ENCODE results near the gene FAM72A.

DNA sequence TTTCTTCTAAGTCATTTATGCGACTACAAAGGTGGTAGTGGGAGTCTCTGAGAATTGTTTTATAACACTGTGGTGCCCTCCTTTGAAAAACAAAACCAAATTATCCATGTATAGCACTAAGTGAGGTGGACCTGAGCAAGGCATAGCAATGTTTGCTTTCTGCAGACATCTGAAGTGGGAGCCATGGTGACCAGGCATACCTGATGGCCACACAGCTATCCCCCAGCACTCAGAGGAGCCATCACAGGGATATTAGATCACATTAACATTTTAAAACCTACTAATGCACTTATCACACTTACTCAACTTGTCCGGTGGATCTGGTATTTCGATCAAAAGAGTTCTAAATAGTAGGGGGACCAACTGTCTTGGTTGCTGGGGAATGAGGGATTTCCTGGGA lies 60.6 kb downstream of the FAM72A start:
- TF ChIP-seq EZH2 (optimal IDR thresholded peaks at IDR 0.05; ENCODE audit: low read depth, low read length): no peak
- TF ChIP-seq, protein P1, sequence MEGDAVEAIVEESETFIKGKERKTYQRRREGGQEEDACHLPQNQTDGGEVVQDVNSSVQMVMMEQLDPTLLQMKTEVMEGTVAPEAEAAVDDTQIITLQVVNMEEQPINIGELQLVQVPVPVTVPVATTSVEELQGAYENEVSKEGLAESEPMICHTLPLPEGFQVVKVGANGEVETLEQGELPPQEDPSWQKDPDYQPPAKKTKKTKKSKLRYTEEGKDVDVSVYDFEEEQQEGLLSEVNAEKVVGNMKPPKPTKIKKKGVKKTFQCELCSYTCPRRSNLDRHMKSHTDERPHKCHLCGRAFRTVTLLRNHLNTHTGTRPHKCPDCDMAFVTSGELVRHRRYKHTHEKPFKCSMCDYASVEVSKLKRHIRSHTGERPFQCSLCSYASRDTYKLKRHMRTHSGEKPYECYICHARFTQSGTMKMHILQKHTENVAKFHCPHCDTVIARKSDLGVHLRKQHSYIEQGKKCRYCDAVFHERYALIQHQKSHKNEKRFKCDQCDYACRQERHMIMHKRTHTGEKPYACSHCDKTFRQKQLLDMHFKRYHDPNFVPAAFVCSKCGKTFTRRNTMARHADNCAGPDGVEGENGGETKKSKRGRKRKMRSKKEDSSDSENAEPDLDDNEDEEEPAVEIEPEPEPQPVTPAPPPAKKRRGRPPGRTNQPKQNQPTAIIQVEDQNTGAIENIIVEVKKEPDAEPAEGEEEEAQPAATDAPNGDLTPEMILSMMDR (IDR thresholded peaks at IDR 0.05; ENCODE audit: low read length): no peak

Measured in MM.1S (cell line).